Activated CD8-positive, alpha-beta T cell treated with anti-CD3 and anti-CD28 coated beads for 36 hours (primary cell): ENCODE data around the gene CYTH4. TPM values are rescaled to one million over a fixed set of nuclear protein-coding genes. Genes with fewer than 3 reads are reported as not detected.

Source experiments
- ATAC-seq: fragments of 200-7000 bp; cut with Tn5 transposase; one replicate; pipeline ENCODE4 v1.10.0; 2021; ENCODE audit warnings: mild to moderate bottlenecking, moderate library complexity
- CTCF ChIA-PET: fragments of 350-600 bp; sonication (Branson Sonifier 250); formaldehyde crosslinking; loops from one replicate; lab custom pipeline; 2021; ENCODE audit warnings: antibody characterized with exemption; lab: Charles Lee
- POLR2A ChIA-PET: fragments of 350-600 bp; sonication (Branson Sonifier 250); formaldehyde crosslinking; loops from one replicate; lab custom pipeline; 2021; ENCODE audit warnings: antibody characterized with exemption; lab: Charles Lee
- DNase-seq: peaks from one replicate; pipeline ENCODE4 v3.0.0-alpha.2; 2020
- H3K27ac Mint-ChIP-seq: one replicate; pipeline ENCODE4 v1.8.0; 2021; ENCODE audit warnings: mild to moderate bottlenecking, mixed read lengths
- H3K27me3 Mint-ChIP-seq: one replicate; pipeline ENCODE4 v1.8.0; 2021; ENCODE audit warnings: mixed read lengths
- H3K36me3 Mint-ChIP-seq: one replicate; pipeline ENCODE4 v1.8.0; 2021; ENCODE audit warnings: low read depth, mixed read lengths
- H3K4me1 Mint-ChIP-seq: one replicate; pipeline ENCODE4 v1.8.0; 2021; ENCODE audit warnings: low read depth, mixed read lengths
- H3K4me3 Mint-ChIP-seq: one replicate; pipeline ENCODE4 v1.8.0; 2021; ENCODE audit warnings: mild to moderate bottlenecking, moderate library complexity, mixed read lengths
- H3K9me3 Mint-ChIP-seq: one replicate; pipeline ENCODE4 v1.8.0; 2021; ENCODE audit warnings: mixed read lengths
- CTCF ChIP-seq: fragments of 200-600 bp; IDR thresholded peaks from one replicate; pipeline ENCODE4 v1.8.0; 2022; ENCODE audit warnings: antibody characterized with exemption, mild to moderate bottlenecking
- intact Hi-C: fragments of 100-400 bp; cut with micrococcal nuclease; formaldehyde crosslinking; loops from one replicate; pipeline ENCODE4 v1.10.0; 2022
- total RNA-seq, 2 experiments: library from RNA; stranded (reverse); gene quantifications; one replicate each; pipeline ENCODE4 v1.2.3, GENCODE V29; 2021

Gene CYTH4
- total RNA-seq, 2 experiments from 2014 or later: 33.2 to 33.4 TPM

- intact Hi-C loops: no loop called here
- ATAC-seq: no peak
- Mint-ChIP-seq H3K4me3 (no peak overlapping the region), H3K36me3 (no peaks in the 10 kb centered on the region), H3K27me3 (no peaks in the 10 kb centered on the region), H3K27ac (no peak overlapping the region), H3K9me3 (no peaks in the 10 kb centered on the region), H3K4me1 (no peaks in the 10 kb centered on the region)
- no peak for DNase-seq
- ChIA-PET POLR2A (no interaction called here), CTCF (no interaction called here)
- no peak for TF ChIP-seq CTCF
Measured at GRCh38 chr22:37355174-37355573, 72.9 kb downstream of the CYTH4 start.

- H3K27ac Mint-ChIP-seq: no peak overlapping the region
Measured at GRCh38 chr22:37356922-37357321, 74.6 kb downstream of the CYTH4 start.

GRCh38 chr22:37357446-37358075 is 75.3 kb downstream of the CYTH4 start:
- no peaks in the 10 kb centered on the region for H3K4me1 Mint-ChIP-seq
- intact Hi-C loops: no loop called here
- DNase-seq (no peak), ATAC-seq (no peak)
- no peak overlapping the region for H3K4me3 Mint-ChIP-seq
- CTCF ChIA-PET: interaction anchor here (1.2 kb wide), 1 partner anchor 235 kb away, joined by 3 read pairs; no protein-coding TSS in a partner anchor
- H3K9me3 Mint-ChIP-seq: no peaks in the 10 kb centered on the region
- H3K27ac Mint-ChIP-seq: no peak overlapping the region
- no peak for TF ChIP-seq CTCF
- H3K36me3 Mint-ChIP-seq: no peaks in the 10 kb centered on the region
- H3K27me3 Mint-ChIP-seq: no peaks in the 10 kb centered on the region
- POLR2A ChIA-PET: no interaction called here

More at GRCh38 chr22:37356922-37357321, 74.6 kb downstream of the CYTH4 start:
- ATAC-seq: no peak
- H3K4me1 Mint-ChIP-seq: no peaks in the 10 kb centered on the region
- intact Hi-C loops: no loop called here
- DNase-seq: no peak
- no peak overlapping the region for H3K4me3 Mint-ChIP-seq
- TF ChIP-seq CTCF: no peak
- no peaks in the 10 kb centered on the region for H3K27me3 Mint-ChIP-seq
- CTCF ChIA-PET: interaction anchor here (1.2 kb wide), 1 partner anchor 236 kb away, joined by 3 read pairs; no protein-coding TSS in a partner anchor
- H3K9me3 Mint-ChIP-seq: no peaks in the 10 kb centered on the region
- no peaks in the 10 kb centered on the region for H3K36me3 Mint-ChIP-seq
- POLR2A ChIA-PET: no interaction called here

GRCh38 chr22:37358386-37358785 is 76.1 kb downstream of the CYTH4 start:
- Mint-ChIP-seq H3K27me3 (no peaks in the 10 kb centered on the region), H3K27ac (no peak overlapping the region), H3K36me3 (no peaks in the 10 kb centered on the region), H3K9me3 (no peaks in the 10 kb centered on the region), H3K4me3 (no peak overlapping the region), H3K4me1 (no peaks in the 10 kb centered on the region)
- intact Hi-C loops: no loop called here
- CTCF ChIA-PET: no interaction called here
- ATAC-seq (no peak), DNase-seq (no peak)
- POLR2A ChIA-PET: no interaction called here
- TF ChIP-seq CTCF: no peak

GRCh38 chr22:37358917-37359316 is 76.6 kb downstream of the CYTH4 start:
- ATAC-seq (no peak), DNase-seq (no peak)
- Mint-ChIP-seq H3K27ac (no peak overlapping the region), H3K9me3 (no peaks in the 10 kb centered on the region), H3K4me1 (no peaks in the 10 kb centered on the region), H3K36me3 (no peaks in the 10 kb centered on the region), H3K27me3 (no peaks in the 10 kb centered on the region), H3K4me3 (no peak overlapping the region)
- TF ChIP-seq CTCF: no peak
- ChIA-PET POLR2A (no interaction called here), CTCF (no interaction called here)
- intact Hi-C loops: no loop called here
